Ovary (tissue), 9 donors: ENCODE results near the gene RBM20. TPM values are rescaled to one million over a fixed set of nuclear protein-coding genes. Genes with fewer than 3 reads are reported as not detected.

ENCODE experiments used
- DNase-seq, 5 donors: peaks; one replicate each; pipeline ENCODE4 v3.0.0-alpha.2; 2019 to 2020
- H3K27ac ChIP-seq, 2 donors: fragments of 200-600 bp; one replicate each; pipeline versions ENCODE4 v1.5.1 to v1.8.0; 2019 to 2022
- H3K27me3 ChIP-seq: fragments of 200-600 bp; one replicate; pipeline ENCODE4 v1.8.0; 2022
- H3K36me3 ChIP-seq: fragments of 200-600 bp; sonication (generic); one replicate; pipeline ENCODE4 v1.5.1; 2019
- H3K4me1 ChIP-seq: one replicate; pipeline ENCODE4 v1.8.1; 2013; ENCODE audit warnings: mild to moderate bottlenecking, moderate library complexity; ENCODE audit not compliant: insufficient read depth
- H3K4me3 ChIP-seq: fragments of 200-600 bp; sonication (generic); one replicate; pipeline ENCODE4 v1.5.1; 2017
- H3K9me3 ChIP-seq, 2 donors: fragments of 200-600 bp in 1 of 2; sonication (generic) in 1 of 2; one replicate each; pipeline versions ENCODE4 v1.5.1 to v1.8.1; 2013 to 2019; ENCODE audit warnings: mild to moderate bottlenecking in 1 of 2, moderate library complexity in 1 of 2
- CTCF ChIP-seq, 3 donors: fragments of 450-650 bp in 2 of 3; fragments of 200-600 bp in 1 of 3; IDR thresholded peaks; one replicate each; pipeline versions ENCODE4 v1.5.1 to v1.8.0; 2016 to 2022; ENCODE audit warnings: antibody characterized with exemption in 3 of 3, mild to moderate bottlenecking in 1 of 3
- EP300 ChIP-seq: sonication (generic); formaldehyde crosslinking; IDR thresholded peaks from one replicate; pipeline ENCODE4 v1.6.1; 2017; ENCODE audit warnings: antibody characterized with exemption
- POLR2A ChIP-seq: fragments of 450-650 bp; IDR thresholded peaks from one replicate; pipeline ENCODE4 v1.6.1; 2017; ENCODE audit warnings: antibody characterized with exemption, mild to moderate bottlenecking, moderate library complexity
- WGBS, 3 donors: extraction: QIAGEN DNeasy Blood & Tissue Kit in 1 of 3; methylation state at CpG; one replicate each; pipeline versions ENCODE4 v1.1.5 to v1.1.7; 2013 to 2017; 5-methylcytosine and 5-hydroxymethylcytosine counted together
- intact Hi-C, 4 donors: fragments of 100-400 bp; cut with DNase I; formaldehyde crosslinking; loops; one replicate each; pipeline versions ENCODE4 v1.11.0 to v1.15.1; 2022 to 2023
- polyA plus RNA-seq, 2 donors: library from polyadenylated mRNA; stranded (reverse); fragments of 200-250 nt in 1 of 2; fragments of 350-450 nt in 1 of 2; fragmentation: Illumina TruSeq in 1 of 2; extraction: RNeasy Lipid Tissue Mini Kit (QIAGEN cat#74804) in 1 of 2; gene quantifications; one replicate each; pipeline ENCODE4 v1.2.3, GENCODE V29; 2013 to 2014
- total RNA-seq, 7 donors: library from RNA; depleted of rRNA in 2 of 7; stranded (reverse); fragments of >200 nt in 2 of 7; fragmentation: NEBNext Ultra II Directional in 3 of 7; extraction: Animal tissue kit (Norgen Biotek cat#: 25700) in 3 of 7; gene quantifications; one replicate each; pipeline versions ENCODE4 v1.1.0 to v1.2.4, GENCODE V29; 2016 to 2023
- donor health status: DM: no; HTN: no; CAD: no; lungs with moderate emphysema.
- donor health status: DM: no; HTN: no; CAD: no.
- donor health status: Bipolar disorder and iron deficiency.
- donor health status: DM: yes; HTN: yes; CAD: no.
- donor health status: DM: no; HTN: no; CAD: no.
- donor health status: DM: yes; HTN: yes; CAD: no.

RBM20 gene
- total and polyA plus RNA-seq, 9 donors, result 0.96 to 4.9 (median 3.6) TPM

- Histone ChIP-seq H3K36me3 (no peaks in the 10 kb centered on the region), H3K9me3 (no peaks in the 10 kb centered on the region), H3K27ac (peak overlapping the region; percentile 31 to 69), H3K4me1 (peaks cover 23% of the 10 kb centered on the region), H3K4me3 (no peak overlapping the region), H3K27me3 (no peaks in the 10 kb centered on the region)
- 89 to 96% (median 92%) methylated on average over 11 of the region's 11 CpGs for WGBS, 3 donors
- intact Hi-C loops, result no loop called here
- TF ChIP-seq CTCF (IDR thresholded peaks at IDR 0.05), result no peak
- no peak for TF ChIP-seq EP300
- TF ChIP-seq POLR2A, result no peak
- peak in 1 of 5 donors; percentile 26 for DNase-seq
These were observed 185.7 kb downstream of the RBM20 start for GRCh38 chr10:110829721-110830410.

- peak in 3 of 5 donors; percentile 57 to 59 (median 58) for DNase-seq
- peak overlapping the region; percentile 18 to 85 for H3K27ac ChIP-seq
- H3K4me1 ChIP-seq, result peaks cover 35% of the 10 kb centered on the region
- H3K9me3 ChIP-seq, result no peaks in the 10 kb centered on the region
- intact Hi-C loops, result no loop called here
- H3K27me3 ChIP-seq, result no peaks in the 10 kb centered on the region
- no peaks in the 10 kb centered on the region for H3K36me3 ChIP-seq
- no peak overlapping the region for H3K4me3 ChIP-seq
- no peak for TF ChIP-seq EP300
- TF ChIP-seq CTCF (IDR thresholded peaks at IDR 0.05), result no peak
- no peak for TF ChIP-seq POLR2A
- 55 to 66% (median 61%) methylated on average over 13 of the region's 13 CpGs for WGBS, 3 donors
These were observed 189.3 kb downstream of the RBM20 start for GRCh38 chr10:110833234-110833940.

GRCh38 chr10:110833941-110834628 lies 189.9 kb downstream of the RBM20 start:
- Histone ChIP-seq H3K4me1 (peaks cover 39% of the 10 kb centered on the region), H3K9me3 (no peaks in the 10 kb centered on the region), H3K36me3 (no peaks in the 10 kb centered on the region), H3K4me3 (no peak overlapping the region), H3K27ac (peak overlapping the region; percentile 18 to 85), H3K27me3 (no peaks in the 10 kb centered on the region)
- 66% methylated on average over 14 of the region's 14 CpGs for WGBS, 3 donors
- intact Hi-C loops, result no loop called here
- no peak for TF ChIP-seq EP300
- TF ChIP-seq POLR2A, result no peak
- no peak for TF ChIP-seq CTCF (IDR thresholded peaks at IDR 0.05)
- DNase-seq, result peak in 1 of 5 donors; percentile 45

- Histone ChIP-seq H3K27me3 (no peaks in the 10 kb centered on the region), H3K9me3 (no peaks in the 10 kb centered on the region), H3K27ac (peak overlapping the region; percentile 1 to 85), H3K36me3 (no peaks in the 10 kb centered on the region), H3K4me3 (no peak overlapping the region), H3K4me1 (peaks cover 43% of the 10 kb centered on the region)
- DNase-seq, result peak; percentile 67 to 83 (median 74)
- intact Hi-C loops, result loop anchor here in 1 of 4 donors (5.0 kb wide), 1 partner anchor 38 kb away; the partner anchor contains the start of gene PDCD4
- 9 to 18% (median 11%) methylated on average over 6 of the region's 6 CpGs for WGBS, 3 donors
- TF ChIP-seq EP300 (no peak), POLR2A (peak; percentile 18)
These were observed 190.6 kb downstream of the RBM20 start for GRCh38 chr10:110834629-110835301.
